Hippocampal formation (tissue), 2 donors: ENCODE measurements around the gene PCDHB2.
"Not testable (repeated sequence)": the region's sequence is repeated elsewhere in the genome, so short reads cannot be mapped to it uniquely, and the experiment has no call there.

Experiments used
- DNase-seq, 2 donors: peaks; one replicate each; lab custom pipeline; 2025; lab: John Stamatoyannopoulos, UW

PCDHB2 gene

GRCh38 chr5:141135718-141136266, 41.4 kb downstream of the PCDHB2 start:
- no peak for DNase-seq

- DNase-seq: not testable (repeated sequence)
Measured at GRCh38 chr5:141137346-141137745, 42.9 kb downstream of the PCDHB2 start.
